Stimulated activated CD4-positive, alpha-beta T cell treated with anti-CD3 and anti-CD28 coated beads, TNF-alpha, amount 100 ng/mL, for 4 hours (primary cell): Measurements from ENCODE around the gene SYCE3.
"Not testable (repeated sequence)": the region's sequence is repeated elsewhere in the genome, so short reads cannot be mapped to it uniquely, and the experiment has no call there.

Experiments
- DNase-seq, 3 experiments: peaks; one replicate each; pipeline ENCODE4 v3.0.0-alpha.2; 2020; ENCODE audit warnings: low read depth in 3 of 3

Gene SYCE3

GRCh38 chr22:50520826-50521453 lies 41.8 kb downstream of the SYCE3 start:
- no peak for DNase-seq

- not testable (repeated sequence) for DNase-seq
These were observed 42.5 kb downstream of the SYCE3 start for GRCh38 chr22:50520184-50520583.

GRCh38 chr22:50519151-50519550 lies 43.6 kb downstream of the SYCE3 start:
- no peak for DNase-seq

- no peak for DNase-seq
These were observed 44.1 kb downstream of the SYCE3 start for GRCh38 chr22:50518606-50519005.

- no peak for DNase-seq
These were observed 45.0 kb downstream of the SYCE3 start for GRCh38 chr22:50517495-50518260.

- no peak for DNase-seq
These were observed 45.8 kb downstream of the SYCE3 start for GRCh38 chr22:50516891-50517290.

- DNase-seq = no peak
These were observed 46.7 kb downstream of the SYCE3 start for GRCh38 chr22:50516068-50516467.

GRCh38 chr22:50513175-50513574 lies 49.5 kb downstream of the SYCE3 start:
- no peak for DNase-seq

GRCh38 chr22:50508897-50509296 lies 53.8 kb downstream of the SYCE3 start:
- DNase-seq = no peak

- peak; percentile 94 to 97 (median 96) for DNase-seq
These were observed 54.5 kb downstream of the SYCE3 start, which contains the start of gene NCAPH2 for GRCh38 chr22:50507991-50508884. Gene NCAPH2, plus strand, starts transcription at chr22:50508224. Its CDS starts 114 bp downstream, at chr22:50508338.

- peak; percentile 90 to 93 (median 93) for DNase-seq
These were observed 55.2 kb downstream of the SYCE3 start, which contains the start of gene LMF2 for GRCh38 chr22:50507421-50507990. Gene LMF2, minus strand, starts transcription at chr22:50507702. Its CDS starts 27 bp downstream, at chr22:50507675.

- DNase-seq = no peak
These were observed 55.9 kb downstream of the SYCE3 start for GRCh38 chr22:50506611-50507420.

- no peak for DNase-seq
These were observed 56.7 kb downstream of the SYCE3 start for GRCh38 chr22:50505776-50506610.

- no peak for DNase-seq
These were observed 57.4 kb downstream of the SYCE3 start for GRCh38 chr22:50505276-50505775.

- no peak for DNase-seq
These were observed 58.1 kb downstream of the SYCE3 start for GRCh38 chr22:50504369-50505211.

- no peak for DNase-seq
These were observed 59.1 kb downstream of the SYCE3 start for GRCh38 chr22:50503475-50504145.

GRCh38 chr22:50502628-50503474 lies 59.9 kb downstream of the SYCE3 start:
- no peak for DNase-seq
